GM19452 (cell line): ENCODE results near the gene CCDC27.

ENCODE experiments used
- ATAC-seq: cut with Tn5 transposase; IDR thresholded peaks from one replicate; pipeline ENCODE4 v1.9.1; 2021; ENCODE audit not compliant: unreplicated experiment

CCDC27 gene

GRCh38 chr1:3752400-3752945 lies at the start of gene CCDC27:
Gene CCDC27, plus strand, starts transcription at chr1:3752450. Its CDS starts 32 bp downstream, at chr1:3752482.
- ATAC-seq, result no peak

- ATAC-seq, result no peak
Measured at GRCh38 chr1:3702528-3702927, 49.7 kb upstream of the CCDC27 start.

- ATAC-seq, result no peak
Measured at GRCh38 chr1:3702990-3703728, 49.1 kb upstream of the CCDC27 start.

- no peak for ATAC-seq
Measured at GRCh38 chr1:3703786-3704371, 48.4 kb upstream of the CCDC27 start.

GRCh38 chr1:3705341-3705950 lies 46.8 kb upstream of the CCDC27 start:
- no peak for ATAC-seq

- no peak for ATAC-seq
Measured at GRCh38 chr1:3706651-3707297, 45.5 kb upstream of the CCDC27 start.

- ATAC-seq, result no peak
Measured at GRCh38 chr1:3707298-3707938, 44.8 kb upstream of the CCDC27 start.

GRCh38 chr1:3707939-3708328 lies 44.3 kb upstream of the CCDC27 start:
- ATAC-seq, result no peak

GRCh38 chr1:3708791-3709190 lies 43.5 kb upstream of the CCDC27 start:
- ATAC-seq, result no peak

GRCh38 chr1:3710251-3710650 lies 42.0 kb upstream of the CCDC27 start:
- ATAC-seq, result no peak

GRCh38 chr1:3711381-3711779 lies 40.9 kb upstream of the CCDC27 start:
- ATAC-seq, result no peak

- no peak for ATAC-seq
Measured at GRCh38 chr1:3711780-3712451, 40.3 kb upstream of the CCDC27 start.

- ATAC-seq, result no peak
Measured at GRCh38 chr1:3712573-3713535, 39.4 kb upstream of the CCDC27 start.

- ATAC-seq, result no peak
Measured at GRCh38 chr1:3713840-3714239, 38.4 kb upstream of the CCDC27 start.

GRCh38 chr1:3714284-3714741 lies 37.9 kb upstream of the CCDC27 start:
- no peak for ATAC-seq

- no peak for ATAC-seq
Measured at GRCh38 chr1:3714814-3715213, 37.4 kb upstream of the CCDC27 start.

- no peak for ATAC-seq
Measured at GRCh38 chr1:3716351-3716750, 35.9 kb upstream of the CCDC27 start.

GRCh38 chr1:3717041-3717714 lies 35.1 kb upstream of the CCDC27 start:
- ATAC-seq, result no peak
